ENCODE data around the gene EVI5L. TPM values are rescaled to one million over a fixed set of nuclear protein-coding genes. Genes with fewer than 3 reads are reported as not detected.

The EVI5L gene
- total and polyA plus RNA-seq, 2 of the 8 experiments (the other 6 are each of a cell fraction or from before 2014, with no cell fraction given), result 7.2 to 11.0 TPM

GRCh38 chr19:7848779-7849457, 18.9 kb downstream of the EVI5L start:
- TF ChIP-seq PHF8 (conservative IDR thresholded peaks at IDR 0.05; ENCODE audit: low read depth, low read length) (no peak), JUND (IDR thresholded peaks at IDR 0.05; ENCODE audit: low read length) (no peak), SP2 (IDR thresholded peaks at IDR 0.05; ENCODE audit: low read length) (no peak), HDAC6 (IDR thresholded peaks at IDR 0.05; ENCODE audit: low read depth, low read length) (no peak), MAFK (IDR thresholded peaks at IDR 0.05; ENCODE audit: low read depth, low read length) (no peak), KDM4A (IDR thresholded peaks at IDR 0.05; ENCODE audit: low read depth, low read length, severe bottlenecking) (no peak), CHD2 (IDR thresholded peaks at IDR 0.05; ENCODE audit: low read length) (no peak), CBX8 (IDR thresholded peaks at IDR 0.05; ENCODE audit: borderline replicate concordance, low read depth, low read length) (no peak), GTF2F1 (IDR thresholded peaks at IDR 0.05; ENCODE audit: borderline replicate concordance, low read depth, low read length) (no peak), ZNF274 (IDR thresholded peaks at IDR 0.05; ENCODE audit: borderline replicate concordance, extremely low read depth, low read length) (no peak), RXRA (IDR thresholded peaks at IDR 0.05; ENCODE audit: insufficient read depth, low read depth, low read length) (no peak), KDM5A (IDR thresholded peaks at IDR 0.05; ENCODE audit: low read length) (no peak), ASH2L (IDR thresholded peaks at IDR 0.05; ENCODE audit: low read length) (no peak)
- Histone ChIP-seq H4K8ac (ENCODE audit: extremely low read depth, insufficient read depth, low read length) (no peak overlapping the region), H2BK12ac (ENCODE audit: low read depth, low read length) (no peak overlapping the region), H2AK5ac (ENCODE audit: low read depth, low read length) (no peak overlapping the region), H3K4me3 (ENCODE audit: extremely low read depth in 1 of 4, insufficient read depth in 2 of 4, low read depth in 3 of 4, low read length in 4 of 4) (no peak overlapping the region), H3K4me2 (ENCODE audit: insufficient read depth in 1 of 2, low read depth in 2 of 2, low read length in 2 of 2) (no peak overlapping the region), H3K4me1 (replicated peaks in 1 of 4; ENCODE audit: control insufficient read depth in 3 of 4, insufficient read depth in 4 of 4, low read length in 3 of 4) (peaks cover 0 to 7% (median 3%) of the 10 kb centered on the region in 4 experiments; a peak in 5 of 7 replicates), H3K4ac (replicated peaks; ENCODE audit: insufficient read length, low read depth, low read length) (no peak overlapping the region), H3K18ac (ENCODE audit: extremely low read depth, low read length) (no peak overlapping the region), H3K9me3 (ENCODE audit: insufficient read depth in 2 of 2, low read depth in 1 of 2, low read length in 1 of 2) (no peaks in the 10 kb centered on the region), H3K23ac (ENCODE audit: insufficient read length) (no peak overlapping the region), H3K56ac (replicated peaks; ENCODE audit: insufficient read length, low read depth, low read length) (no peak overlapping the region), H4K5ac (ENCODE audit: insufficient read length, low read depth, low read length) (no peak overlapping the region), H4K20me1 (replicated peaks in 1 of 2; ENCODE audit: control insufficient read depth in 1 of 2, insufficient read depth in 2 of 2, low read length in 2 of 2) (peaks cover 0 to 5% of the 10 kb centered on the region in 2 experiments), H3K79me1 (ENCODE audit: low read depth, low read length) (no peaks in the 10 kb centered on the region), H3K27me3 (replicated peaks in 1 of 4; ENCODE audit: control insufficient read depth in 3 of 4, extremely low read depth in 1 of 4, insufficient read depth in 3 of 4, low read length in 3 of 4) (peaks cover 0 to 2% (median 0%) of the 10 kb centered on the region in 4 experiments; a peak in 1 of 7 replicates), H2BK5ac (ENCODE audit: low read depth, low read length) (no peak overlapping the region), H2BK20ac (ENCODE audit: low read length) (no peak overlapping the region), H2AFZ (ENCODE audit: low read length) (no peak overlapping the region), H3K9ac (replicated peaks in 1 of 4; ENCODE audit: extremely low read depth in 1 of 4, low read depth in 3 of 4, low read length in 3 of 4) (no peak overlapping the region), H3K79me2 (ENCODE audit: control insufficient read depth in 1 of 2, insufficient read depth in 2 of 2, low read length in 2 of 2) (no peaks in the 10 kb centered on the region), H2BK120ac (replicated peaks; ENCODE audit: low read depth, low read length) (no peak overlapping the region), H3K36me3 (ENCODE audit: control insufficient read depth in 2 of 4, insufficient read depth in 4 of 4, low read length in 3 of 4) (no peaks in the 10 kb centered on the region), H3K27ac (ENCODE audit: low read depth, low read length) (no peak overlapping the region), H4K91ac (replicated peaks; ENCODE audit: insufficient read length, low read length) (no peak overlapping the region), H2BK15ac (ENCODE audit: low read length) (no peak overlapping the region), H3K14ac (ENCODE audit: insufficient read length) (no peak overlapping the region), H3K23me2 (ENCODE audit: low read depth, low read length) (0 out of 2 replicates have a peak, but pooled peaks cover 2% of the 10 kb centered on the region)
- 94% methylated on average over 28 of the region's 34 CpGs; no CpG with 5 or more reads in 1 of the 2 experiments for WGBS, 2 experiments (ENCODE audit: extremely low coverage in 1 of 2, insufficient coverage in 1 of 2, insufficient read length in 1 of 2, insufficient replicate concordance in 2 of 2, low coverage in 1 of 2, low lambda C conversion rate in 2 of 2, missing lambda C conversion rate in 1 of 2)
- FAIRE-seq, result no peak
- ChIA-PET POLR2A (ENCODE audit: partially characterized antibody) (interaction anchor here (0.6 to 1.0 kb wide), 2 partner anchors 10 to 265 kb away, joined by 3 read pairs; no protein-coding TSS in a partner anchor), CTCF (ENCODE audit: partially characterized antibody) (interaction anchor here (0.9 to 6.1 kb wide), 3 partner anchors 8 to 17 kb away, joined by 3 to 37 read pairs (median 9); no protein-coding TSS in a partner anchor)
- DNase-seq (ENCODE audit: low read depth in 1 of 2, low spot score in 2 of 2), result no peak
